SK-N-SH (cell line): ENCODE data around the gene C1QTNF8. TPM values are rescaled to one million over a fixed set of nuclear protein-coding genes. Genes with fewer than 3 reads are reported as not detected.

Experiments used
- CTCF ChIA-PET: fragments of 300-600, 350-600 bp; formaldehyde crosslinking; extraction: SDS; loops from one replicate; lab custom pipeline; 2021; lab: Yijun Ruan, JAX
- POLR2A ChIA-PET: fragments of 350-600 bp; sonication (Branson Sonifier 250); formaldehyde crosslinking; extraction: SDS; loops from one replicate; lab custom pipeline; 2020; ENCODE audit warnings: antibody characterized with exemption, inconsistent platforms; lab: Yijun Ruan, JAX
- DNase-seq: peaks from one replicate; pipeline ENCODE4 v3.0.0; 2012
- H2AFZ ChIP-seq: fragments of 200-600 bp; sonication (generic); 2 replicates; pipeline ENCODE4 v1.8.1; 2016; ENCODE audit warnings: antibody characterized with exemption, mild to moderate bottlenecking, low read depth
- H3F3A ChIP-seq: fragments of 200-600 bp; sonication (generic); replicated peaks from 2 replicates; pipeline ENCODE3; 2016; ENCODE audit warnings: antibody characterized with exemption, mild to moderate bottlenecking; ENCODE audit not compliant: insufficient read depth
- H3K27ac ChIP-seq, 2 experiments: fragments of 200-500 bp in 1 of 2; fragments of 200-600 bp in 1 of 2; sonication (Bioruptor generic) in 1 of 2; sonication (generic), shearing (Covaris generic) in 1 of 2; 2 replicates each; pipeline versions ENCODE4 v1.5.1 to v1.6.1; 2014 to 2016; ENCODE audit warnings: low read depth in 2 of 2, inconsistent platforms in 1 of 2, low read length in 1 of 2, mild to moderate bottlenecking in 1 of 2, mixed read lengths in 1 of 2
- H3K27me3 ChIP-seq: fragments of 200-600 bp; sonication (generic), shearing (Covaris generic); 2 replicates; pipeline ENCODE4 v1.6.1; 2016; ENCODE audit warnings: mixed run types; ENCODE audit not compliant: insufficient read depth
- H3K36me3 ChIP-seq, 2 experiments: fragments of 200-500 bp in 1 of 2; fragments of 200-600 bp in 1 of 2; sonication (Bioruptor generic) in 1 of 2; sonication (generic) in 1 of 2; replicated peaks in 1 of 2; 2 replicates each; pipeline versions ENCODE3 to v1.5.1; 2014 to 2016; ENCODE audit warnings: low read length in 1 of 2, mild to moderate bottlenecking in 1 of 2; ENCODE audit not compliant: insufficient read depth in 2 of 2, control insufficient read depth in 1 of 2
- H3K4me1 ChIP-seq, 2 experiments: fragments of 200-500 bp in 1 of 2; fragments of 200-600 bp in 1 of 2; sonication (Bioruptor generic) in 1 of 2; sonication (generic), shearing (Covaris generic) in 1 of 2; 2 replicates each; pipeline versions ENCODE4 v1.5.1 to v1.6.1; 2014 to 2016; ENCODE audit warnings: low read depth in 1 of 2, low read length in 1 of 2, mixed run types in 1 of 2; ENCODE audit not compliant: insufficient read depth in 2 of 2, control insufficient read depth in 1 of 2
- H3K4me2 ChIP-seq: fragments of 200-600 bp; sonication (generic), shearing (Covaris generic); 2 replicates; pipeline ENCODE4 v1.6.1; 2017; ENCODE audit warnings: mixed run types
- H3K4me3 ChIP-seq, 2 experiments: fragments of 200-500 bp in 1 of 2; fragments of 200-600 bp in 1 of 2; sonication (Bioruptor generic) in 1 of 2; sonication (generic), shearing (Covaris generic) in 1 of 2; 2 replicates each; pipeline versions ENCODE4 v1.5.1 to v1.8.1; 2014 to 2016; ENCODE audit warnings: low read depth in 2 of 2, inconsistent platforms in 1 of 2, low read length in 1 of 2, mild to moderate bottlenecking in 1 of 2, mixed read lengths in 1 of 2, moderate library complexity in 1 of 2
- H3K79me2 ChIP-seq: fragments of 200-600 bp; sonication (generic); 2 replicates; pipeline ENCODE4 v1.8.1; 2017; ENCODE audit warnings: mild to moderate bottlenecking; ENCODE audit not compliant: insufficient read depth
- H3K9ac ChIP-seq: fragments of 200-600 bp; sonication (generic); 2 replicates; pipeline ENCODE4 v1.6.1; 2017; ENCODE audit warnings: mixed run types
- H3K9me2 ChIP-seq: fragments of 200-600 bp; sonication (generic); 2 replicates; pipeline ENCODE4 v1.6.1; 2017; ENCODE audit warnings: mixed run types
- H3K9me3 ChIP-seq: fragments of 200-600 bp; sonication (generic); 2 replicates; pipeline ENCODE4 v1.6.1; 2017; ENCODE audit warnings: mixed run types, mild to moderate bottlenecking, moderate library complexity
- H4K20me1 ChIP-seq: fragments of 200-600 bp; sonication (generic); 2 replicates; pipeline ENCODE4 v1.6.1; 2017; ENCODE audit warnings: mild to moderate bottlenecking, mixed run types; ENCODE audit not compliant: insufficient read depth
- EZH2phosphoT487 ChIP-seq: fragments of 200-600 bp; sonication (generic); IDR thresholded peaks from 2 replicates; pipeline ENCODE4 v1.6.1; 2017; ENCODE audit warnings: low read depth, mixed run types, mild to moderate bottlenecking, antibody characterized with exemption, moderate library complexity, borderline replicate concordance
- FOXM1 ChIP-seq: IDR thresholded peaks from 2 replicates; pipeline ENCODE4 v1.4.0; 2012; ENCODE audit warnings: low read depth, mild to moderate bottlenecking
- NFIC ChIP-seq: IDR thresholded peaks from 2 replicates; pipeline ENCODE4 v1.4.0; 2012; ENCODE audit warnings: borderline replicate concordance
- TCF12 ChIP-seq: IDR thresholded peaks from 2 replicates; pipeline ENCODE4 v1.4.0; 2012
- WGBS: methylation state at CpG from one replicate; pipeline ENCODE4 v1.1.6; 2017; ENCODE audit warnings: low lambda C conversion rate; 5-methylcytosine and 5-hydroxymethylcytosine counted together
- polyA plus RNA-seq, 3 experiments: library from polyadenylated mRNA; depleted of rRNA; stranded (reverse); fragments of >200 nt; gene quantifications; 2 replicates each; pipeline ENCODE4 v1.2.3, GENCODE V29; 2012

C1QTNF8 gene
- polyA plus RNA-seq, 1 of the 3 experiments (the other 2 are of a cell fraction) = not detected

DNA sequence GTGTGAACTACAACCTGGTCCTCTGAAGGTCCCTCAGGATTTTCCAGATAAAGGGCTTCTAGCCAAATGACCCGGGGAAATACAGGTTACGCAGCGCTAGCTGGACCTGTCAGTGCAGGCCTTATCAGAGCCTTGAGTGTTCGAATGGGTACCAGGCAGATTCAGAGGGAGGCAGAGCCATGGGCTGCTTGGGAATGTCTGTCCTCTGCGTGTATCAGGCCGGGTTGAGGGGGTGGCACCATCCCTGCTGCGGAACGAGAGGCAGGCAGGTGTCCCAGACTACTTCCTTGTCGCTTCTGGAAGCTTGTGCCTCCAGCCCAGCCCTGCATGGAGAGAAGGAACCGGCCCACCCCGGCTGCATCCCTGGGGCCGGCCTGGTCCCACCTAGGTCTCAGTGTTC lies 57.1 kb downstream of the C1QTNF8 start:
- Histone ChIP-seq H3K27ac (no peak overlapping the region), H3K79me2 (no peaks in the 10 kb centered on the region)
- TF ChIP-seq FOXM1 = no peak
- TF ChIP-seq TCF12 = no peak
- TF ChIP-seq NFIC = no peak
- TF ChIP-seq EZH2phosphoT487 = no peak
- TF ChIP-seq, all 33 proteins: peak for 0
- no peak for DNase-seq
- Histone ChIP-seq H3K9ac (no peak overlapping the region), H2AFZ (no peak overlapping the region), H3K36me3 (no peaks in the 10 kb centered on the region), H3F3A (no peaks in the 10 kb centered on the region), H4K20me1 (no peaks in the 10 kb centered on the region), H3K4me2 (no peak overlapping the region), H3K27me3 (peaks cover 61% of the 10 kb centered on the region), H3K4me1 (no peaks in the 10 kb centered on the region), H3K9me3 (no peaks in the 10 kb centered on the region), H3K4me3 (no peak overlapping the region), H3K9me2 (no peaks in the 10 kb centered on the region)
- ChIA-PET POLR2A (no interaction called here), CTCF (interaction anchor here (2.2 kb wide), 1 partner anchor 17 kb away, joined by 8 read pairs; no protein-coding TSS in a partner anchor)
- 49% methylated on average over 4 of the region's 12 CpGs for WGBS

Other genes starting within 250 kb of the C1QTNF8 start
- 5.7 and 8.2 TPM in 2 replicates for gene LMF1, start 125.3 kb downstream of the C1QTNF8 start, polyA plus RNA-seq (2012; rRNA removed)
- not detected in 2 replicates for gene SOX8, start 114.5 kb downstream of the C1QTNF8 start, polyA plus RNA-seq (2012; rRNA removed)
- not detected in 2 replicates for gene SSTR5, start 23.5 kb downstream of the C1QTNF8 start, polyA plus RNA-seq (2012; rRNA removed)
- gene CACNA1H, start 56.9 kb upstream of the C1QTNF8 start, polyA plus RNA-seq (2012; rRNA removed) = not detected in 2 replicates
- not detected in 2 replicates for gene TPSG1, start 129.0 kb upstream of the C1QTNF8 start, polyA plus RNA-seq (2012; rRNA removed)
- gene TPSB2, start 133.9 kb upstream of the C1QTNF8 start, polyA plus RNA-seq (2012; rRNA removed) = not detected in 2 replicates
- not detected in 2 replicates for gene TPSAB1, start 144.5 kb upstream of the C1QTNF8 start, polyA plus RNA-seq (2012; rRNA removed)
- not detected in 2 replicates for gene TPSD1, start 159.8 kb upstream of the C1QTNF8 start, polyA plus RNA-seq (2012; rRNA removed)
- 107 and 113 TPM in 2 replicates for gene UBE2I, start 213.4 kb upstream of the C1QTNF8 start, polyA plus RNA-seq (2012; rRNA removed)
- 1.1 and 2.0 TPM in 2 replicates for gene BAIAP3, start 237.4 kb upstream of the C1QTNF8 start, polyA plus RNA-seq (2012; rRNA removed)